Uterus (tissue), 4 donors: Measurements from ENCODE around the gene TRIP12. TPM values are rescaled to one million over a fixed set of nuclear protein-coding genes. Genes with fewer than 3 reads are reported as not detected.

Experiments
- DNase-seq, 2 donors: peaks; one replicate each; pipeline ENCODE4 v3.0.0-alpha.2; 2019 to 2020
- H3K27ac ChIP-seq, 2 donors: fragments of 200-600 bp; sonication (generic); 1 replicate in 1 of 2; 2 replicates in 1 of 2; pipeline ENCODE4 v1.5.1; 2016 to 2018
- H3K27me3 ChIP-seq, 2 donors: fragments of 200-600 bp; sonication (generic); one replicate each; pipeline ENCODE4 v1.5.1; 2018 to 2019; ENCODE audit warnings: control low read depth in 1 of 2
- H3K36me3 ChIP-seq, 2 donors: fragments of 200-600 bp; sonication (generic); one replicate each; pipeline ENCODE4 v1.5.1; 2019; ENCODE audit warnings: control low read depth in 1 of 2
- H3K4me1 ChIP-seq, 2 donors: fragments of 200-600 bp; sonication (generic); one replicate each; pipeline ENCODE4 v1.5.1; 2018 to 2019; ENCODE audit warnings: control low read depth in 1 of 2
- H3K4me3 ChIP-seq, 2 donors: fragments of 200-600 bp; sonication (generic); 1 replicate in 1 of 2; 2 replicates in 1 of 2; pipeline ENCODE4 v1.5.1; 2018 to 2019; ENCODE audit warnings: mild to moderate bottlenecking in 1 of 2
- H3K9me3 ChIP-seq, 2 donors: fragments of 200-600 bp; sonication (generic); one replicate each; pipeline ENCODE4 v1.5.1; 2019; ENCODE audit warnings: control low read depth in 1 of 2
- CTCF ChIP-seq, 4 experiments: fragments of 200-600 bp in 2 of 4; fragments of 450-650 bp in 2 of 4; sonication (generic) in 2 of 4; IDR thresholded peaks; one replicate each; pipeline ENCODE4 v1.5.1; 2016 to 2019; ENCODE audit warnings: antibody characterized with exemption in 4 of 4, mild to moderate bottlenecking in 2 of 4, moderate library complexity in 1 of 4
- POLR2A ChIP-seq, 2 donors: fragments of 450-650 bp; IDR thresholded peaks; one replicate each; pipeline ENCODE4 v1.6.1; 2016; ENCODE audit warnings: antibody characterized with exemption in 2 of 2, mild to moderate bottlenecking in 1 of 2, moderate library complexity in 1 of 2
- intact Hi-C: fragments of 100-400 bp; cut with DNase I; formaldehyde crosslinking; loops from one replicate; pipeline ENCODE4 v1.15.1; 2023; ENCODE audit warnings: low total_unique reads
- total RNA-seq, 4 donors: library from RNA; depleted of rRNA in 3 of 4; stranded (reverse); fragments of >200 nt in 3 of 4; gene quantifications; one replicate each; pipeline versions ENCODE4 v1.1.0 to v1.2.4, GENCODE V29; 2014 to 2023
- donor health status: DM: yes; HTN: yes; CAD: no.

TRIP12 gene
- total RNA-seq, 4 donors from 2014 or later, result 77.1 to 255 (median 197) TPM

GRCh38 chr2:229884775-229885699, 36.8 kb downstream of the TRIP12 start:
- H3K27me3 ChIP-seq, result no peaks in the 10 kb centered on the region
- DNase-seq, result no peak
- no peak overlapping the region for H3K4me3 ChIP-seq
- H3K36me3 ChIP-seq, result no peaks in the 10 kb centered on the region
- intact Hi-C loops, result no loop called here
- no peak overlapping the region for H3K27ac ChIP-seq
- TF ChIP-seq POLR2A (IDR thresholded peaks at IDR 0.05) (no peak), CTCF (IDR thresholded peaks at IDR 0.05) (no peak)
- H3K4me1 ChIP-seq, result no peaks in the 10 kb centered on the region
- no peaks in the 10 kb centered on the region for H3K9me3 ChIP-seq

- no peaks in the 10 kb centered on the region for H3K27me3 ChIP-seq
- no peak for TF ChIP-seq POLR2A (IDR thresholded peaks at IDR 0.05)
- no peak for TF ChIP-seq CTCF (IDR thresholded peaks at IDR 0.05)
- H3K4me1 ChIP-seq, result no peaks in the 10 kb centered on the region
- no peaks in the 10 kb centered on the region for H3K36me3 ChIP-seq
- intact Hi-C loops, result no loop called here
- H3K4me3 ChIP-seq, result no peak overlapping the region
- H3K9me3 ChIP-seq, result no peaks in the 10 kb centered on the region
- H3K27ac ChIP-seq, result no peak overlapping the region
- no peak for DNase-seq
Measured at GRCh38 chr2:229882583-229882982, 39.2 kb downstream of the TRIP12 start.

- Histone ChIP-seq H3K4me1 (no peaks in the 10 kb centered on the region), H3K27me3 (no peaks in the 10 kb centered on the region), H3K27ac (no peak overlapping the region), H3K4me3 (no peak overlapping the region), H3K9me3 (no peaks in the 10 kb centered on the region), H3K36me3 (no peaks in the 10 kb centered on the region)
- DNase-seq, result no peak
- intact Hi-C loops, result no loop called here
- TF ChIP-seq POLR2A (IDR thresholded peaks at IDR 0.05) (no peak), CTCF (IDR thresholded peaks at IDR 0.05) (no peak)
Measured at GRCh38 chr2:229880892-229881586, 40.8 kb downstream of the TRIP12 start.

- intact Hi-C loops, result no loop called here
- DNase-seq, result no peak
- Histone ChIP-seq H3K4me3 (no peak overlapping the region), H3K27ac (no peak overlapping the region), H3K36me3 (no peaks in the 10 kb centered on the region), H3K27me3 (no peaks in the 10 kb centered on the region), H3K9me3 (no peaks in the 10 kb centered on the region), H3K4me1 (no peaks in the 10 kb centered on the region)
- TF ChIP-seq CTCF (IDR thresholded peaks at IDR 0.05), result no peak
- TF ChIP-seq POLR2A (IDR thresholded peaks at IDR 0.05), result no peak
Measured at GRCh38 chr2:229879191-229879950, 42.4 kb downstream of the TRIP12 start.
